Stimulated activated CD8-positive, alpha-beta memory T cell treated with anti-CD3 and anti-CD28 coated beads, Interleukin-15, amount 100 ng/mL, for 1 hour (primary cell): ENCODE measurements around the gene EYA4.

Experiments used
- DNase-seq: peaks from one replicate; pipeline ENCODE4 v3.0.0-alpha.2; 2020; ENCODE audit warnings: low read depth

The EYA4 gene

DNA sequence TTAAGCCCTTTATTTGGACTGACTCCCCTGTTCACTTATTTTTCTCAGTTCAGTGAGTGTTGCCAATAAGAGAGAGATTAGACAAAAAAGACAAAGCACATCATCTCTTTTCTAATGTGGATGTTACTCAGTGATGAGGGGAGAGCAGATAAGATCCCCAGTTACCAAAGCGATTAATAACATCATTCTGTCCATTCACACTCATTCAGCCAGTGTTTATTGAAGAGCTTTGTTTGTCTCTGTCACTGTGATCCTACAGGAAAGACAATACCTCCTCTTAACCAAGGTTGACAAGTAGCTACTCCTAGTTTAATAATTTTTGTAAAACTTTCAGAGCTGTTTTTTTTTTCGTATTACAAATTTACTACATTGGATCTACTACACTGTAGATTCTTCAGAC, 163.0 kb downstream of the EYA4 start:
- DNase-seq: no peak

DNA sequence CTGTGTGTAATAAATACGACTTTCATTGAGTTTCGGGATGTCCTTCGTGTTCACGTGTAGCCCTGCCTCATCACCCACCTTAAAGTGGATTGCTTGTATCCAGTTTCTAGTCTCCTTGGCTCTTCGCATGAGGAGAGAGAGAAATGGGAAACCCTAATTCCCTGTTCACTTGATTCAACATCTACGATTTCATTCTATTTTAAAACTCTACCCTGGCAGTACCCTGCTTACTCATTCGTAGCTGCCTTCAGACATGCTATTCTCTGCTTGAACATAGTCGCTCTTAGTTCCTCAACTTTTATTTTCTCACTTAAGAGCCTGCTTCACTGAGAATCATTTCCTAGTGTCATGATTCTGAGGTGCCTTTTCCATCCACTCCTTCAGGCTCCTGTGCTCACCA, 163.6 kb downstream of the EYA4 start:
- no peak for DNase-seq

DNA sequence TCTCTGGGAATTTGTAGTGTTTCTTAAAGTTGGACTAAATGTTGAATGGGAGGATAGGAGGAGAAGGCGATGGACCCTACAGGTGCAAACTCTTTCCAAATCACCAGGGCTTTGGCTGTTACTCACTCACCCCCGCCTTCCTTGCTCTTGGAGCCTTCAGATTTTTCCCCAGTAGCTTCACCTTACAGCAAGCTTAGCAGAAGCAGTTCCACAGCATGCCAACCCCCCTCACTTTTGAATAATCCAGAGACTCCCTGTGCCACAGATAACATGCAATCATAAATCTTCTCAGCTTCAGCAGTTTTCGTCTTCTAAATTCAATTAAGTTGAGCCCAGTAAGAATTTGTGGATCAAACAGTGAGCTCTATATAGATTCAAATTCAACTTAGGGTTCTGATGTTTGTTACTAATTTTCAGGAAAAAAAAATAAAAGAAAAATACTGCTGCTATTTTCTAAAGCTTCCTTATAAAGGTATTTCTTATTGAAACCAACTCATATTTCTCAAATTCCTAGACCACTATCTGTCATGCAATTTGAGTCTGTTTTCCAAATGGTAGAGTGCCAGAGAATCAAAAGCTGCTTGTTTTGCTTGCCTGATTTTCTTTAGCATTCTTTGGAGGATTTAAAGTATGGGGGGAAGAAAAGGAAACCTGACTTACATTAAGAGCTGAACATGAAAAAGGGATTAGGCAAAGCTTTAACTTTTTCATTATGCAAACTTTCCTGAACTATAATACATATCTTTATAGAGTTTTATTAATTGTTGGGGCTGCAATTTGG, 166.4 kb downstream of the EYA4 start:
- no peak for DNase-seq

DNA sequence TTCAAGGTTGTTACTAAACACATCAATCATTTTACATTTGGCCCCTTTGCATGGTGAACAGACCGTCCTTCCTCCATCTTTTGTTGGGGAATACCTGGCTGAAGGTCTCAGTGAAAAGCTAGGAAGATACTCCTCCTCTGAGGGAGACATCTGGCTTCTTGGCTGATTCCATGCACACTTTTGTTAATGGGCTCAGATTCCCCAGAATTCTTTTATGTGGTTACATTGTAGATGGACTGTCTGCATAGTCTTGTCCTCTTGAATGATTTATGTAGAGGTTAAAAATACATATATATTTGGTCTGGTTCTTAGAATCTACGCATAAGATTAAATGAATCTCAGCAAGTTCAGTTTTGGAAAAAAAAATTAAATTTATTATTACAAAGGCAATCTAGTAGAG, 167.0 kb downstream of the EYA4 start:
- no peak for DNase-seq

DNA sequence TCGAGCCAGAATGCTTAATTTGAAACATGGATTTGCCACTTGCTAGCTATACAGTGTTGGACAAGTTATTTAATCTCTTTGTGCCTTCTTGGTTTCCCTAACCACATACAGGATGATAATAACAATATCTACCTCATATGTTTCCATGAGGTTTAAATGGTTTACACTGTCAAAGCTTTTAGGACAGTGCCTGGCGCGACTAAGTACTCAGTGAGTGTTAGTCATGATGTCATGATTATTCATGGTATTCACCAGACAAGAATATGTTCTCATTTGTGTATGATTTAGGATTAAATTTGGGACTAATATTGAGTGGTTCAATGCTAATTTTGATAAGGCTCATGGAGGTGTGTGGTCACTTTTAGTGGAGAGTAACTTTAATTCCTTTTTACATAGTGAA, 167.4 kb downstream of the EYA4 start:
- no peak for DNase-seq

DNA sequence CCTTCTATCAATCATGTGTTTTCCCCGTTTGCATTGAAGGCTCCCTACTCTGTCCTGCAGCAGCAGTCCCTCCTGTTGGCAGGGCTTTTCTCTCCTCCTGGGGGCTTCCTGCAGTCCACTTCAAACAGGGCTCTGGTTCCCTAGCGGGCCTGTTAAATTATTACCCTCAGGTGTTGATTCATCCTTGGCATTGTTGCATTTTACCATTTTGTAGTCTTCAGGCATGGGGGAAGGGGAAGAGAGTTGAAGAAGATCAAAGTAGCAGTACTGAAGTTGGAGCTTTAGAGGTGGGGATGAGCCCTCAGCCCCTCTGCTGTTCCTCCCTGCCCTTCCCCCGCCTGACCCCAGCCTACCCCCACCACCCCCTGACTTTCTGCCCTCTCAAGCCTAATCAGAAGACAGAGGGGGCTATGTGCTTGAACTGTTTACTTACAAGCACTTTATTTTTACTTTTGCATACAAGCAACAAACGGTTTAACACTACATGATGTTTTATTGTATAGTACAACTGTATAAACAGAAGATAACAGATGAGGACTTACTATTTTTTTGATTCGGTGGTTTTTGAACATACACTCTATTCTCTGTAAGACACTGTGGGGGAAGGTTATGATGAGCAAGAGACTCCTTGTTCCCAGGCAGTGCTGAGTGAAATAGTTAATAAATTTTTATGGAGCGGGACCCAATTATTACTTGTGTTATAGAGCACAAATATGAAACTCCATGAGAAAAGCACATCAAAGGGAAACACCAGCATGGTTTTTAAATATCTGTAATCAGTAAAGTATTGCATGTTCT, 169.7 kb downstream of the EYA4 start:
- no peak for DNase-seq

DNA sequence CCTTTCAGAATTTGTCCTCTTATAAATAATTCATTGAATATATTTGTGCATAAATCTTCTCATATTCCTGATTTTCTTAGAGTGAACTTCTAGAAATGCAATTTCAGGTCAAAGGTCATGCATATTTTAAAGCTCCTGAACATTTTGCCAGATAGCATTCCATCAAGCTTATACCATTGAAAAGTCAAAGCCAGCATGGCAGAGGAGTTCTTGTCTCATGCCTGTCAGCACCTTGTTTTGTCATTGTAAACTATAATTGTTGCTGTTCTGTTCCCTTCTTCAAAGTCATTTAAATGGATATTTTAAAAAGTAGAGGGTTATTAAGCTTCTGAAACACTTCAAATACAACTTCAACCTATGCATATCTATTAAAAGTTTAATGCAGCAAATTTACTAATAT, 170.6 kb downstream of the EYA4 start:
- DNase-seq: no peak

DNA sequence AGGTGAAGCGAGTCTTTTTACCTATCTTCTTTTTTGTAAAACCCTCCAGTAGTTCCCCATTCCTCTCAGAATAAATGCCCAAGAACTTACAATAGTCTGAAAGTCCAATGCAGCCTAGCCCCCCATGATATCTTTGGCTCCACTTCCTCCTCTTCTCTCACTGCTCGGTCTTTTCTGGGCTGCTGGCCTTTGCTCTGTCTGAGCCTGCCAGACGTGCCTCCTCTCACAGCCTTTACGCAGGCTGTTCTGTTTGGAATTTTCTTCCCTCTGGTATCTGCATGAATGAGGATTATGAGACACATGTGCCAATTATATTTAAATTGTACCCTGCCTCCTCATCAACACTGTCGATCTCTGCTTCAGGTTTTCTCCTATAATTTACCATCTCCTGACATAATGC, 174.1 kb downstream of the EYA4 start:
- DNase-seq: no peak

DNA sequence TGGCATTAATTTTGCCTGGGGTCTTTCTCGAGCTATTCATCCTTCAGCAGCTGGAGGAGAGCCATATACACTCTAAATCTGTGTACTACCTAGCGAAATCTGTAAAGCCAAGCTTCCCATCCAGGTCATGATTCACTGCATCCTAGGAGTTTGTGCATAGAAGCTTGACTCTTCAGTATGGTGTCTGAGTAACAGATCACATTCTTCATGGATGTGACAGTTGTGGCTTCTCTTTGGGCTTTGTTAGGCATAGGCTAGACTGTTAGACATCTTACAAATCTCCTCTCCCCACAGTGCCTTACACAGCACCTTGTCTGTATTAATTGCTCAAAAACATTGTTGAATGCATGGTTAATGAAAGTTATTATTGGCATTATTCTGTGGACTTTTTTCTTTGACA, 177.0 kb downstream of the EYA4 start:
- DNase-seq: no peak

DNA sequence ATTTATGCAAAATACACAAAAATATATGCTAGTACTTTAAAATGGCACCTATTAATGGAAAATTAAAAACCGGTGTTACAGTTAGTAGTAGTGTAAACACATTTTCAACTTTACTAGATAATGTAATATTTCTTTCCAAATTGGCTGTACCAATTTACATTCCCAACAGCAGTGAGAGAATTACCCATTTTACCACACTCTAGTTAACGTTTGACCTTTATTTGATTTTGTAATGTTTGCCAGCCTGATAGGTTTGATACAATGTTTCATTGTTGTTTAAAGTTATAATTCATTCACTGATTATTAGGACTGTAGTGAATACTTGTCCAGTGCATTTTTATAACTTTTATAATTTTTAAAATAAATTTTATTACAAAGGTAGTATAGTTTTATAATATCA, 182.1 kb downstream of the EYA4 start:
- no peak for DNase-seq

DNA sequence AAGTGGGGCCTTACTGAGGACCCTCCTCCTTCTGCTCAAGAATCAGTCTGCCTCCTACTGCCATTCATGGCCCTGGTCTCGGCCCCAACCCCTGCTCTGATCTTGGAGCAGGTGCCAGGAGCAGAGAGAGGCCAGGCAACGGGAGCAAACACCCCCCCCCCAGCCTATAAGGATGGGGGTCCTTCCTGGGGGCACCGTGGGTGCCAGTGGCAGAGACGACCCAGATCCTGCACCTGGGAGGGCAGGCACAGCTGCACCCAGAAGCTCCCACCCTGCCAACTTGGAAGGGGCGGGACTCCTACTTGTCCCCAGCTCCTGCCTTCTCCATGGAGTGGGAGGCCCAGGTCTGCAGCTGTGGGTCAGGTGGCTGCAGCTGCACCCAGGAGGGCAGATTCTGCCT, 183.2 kb downstream of the EYA4 start:
- no peak for DNase-seq

DNA sequence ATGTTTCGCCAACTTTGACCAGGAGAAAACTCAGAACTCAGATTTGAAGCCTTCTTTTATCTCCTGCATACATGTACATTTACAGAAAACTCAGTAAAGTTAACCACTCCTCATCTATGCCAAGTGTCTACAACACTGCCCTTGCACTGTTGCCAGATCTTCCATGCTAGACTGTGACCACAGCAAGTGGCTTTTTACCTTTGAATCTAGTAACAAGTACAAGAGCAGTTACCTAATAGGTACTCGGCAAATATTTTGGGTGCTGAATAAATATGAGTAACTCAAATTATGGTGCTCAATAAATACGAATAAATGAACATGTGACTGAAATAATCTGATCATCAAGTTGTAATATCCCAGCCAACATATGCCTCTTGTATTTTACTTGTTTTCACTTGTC, 184.9 kb downstream of the EYA4 start:
- DNase-seq: no peak

DNA sequence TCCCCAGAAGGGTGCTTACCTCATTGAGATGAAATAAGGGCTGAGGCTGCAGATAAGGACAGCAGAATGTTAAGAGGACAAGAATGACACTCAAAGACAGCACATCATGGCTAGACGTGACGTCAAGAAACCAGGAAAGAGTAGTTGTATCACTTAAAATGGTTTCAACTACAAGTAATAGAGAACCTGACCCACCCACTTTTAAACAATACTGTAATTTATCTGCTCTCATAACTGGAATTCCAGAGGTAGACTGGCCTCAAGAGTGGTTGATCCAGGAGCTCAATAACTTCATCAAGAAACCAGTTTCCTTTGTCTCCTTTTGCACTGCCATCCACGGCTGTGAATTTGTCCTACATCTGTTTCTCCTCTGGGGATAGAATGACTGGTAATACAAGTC, 187.1 kb downstream of the EYA4 start:
- DNase-seq: no peak

DNA sequence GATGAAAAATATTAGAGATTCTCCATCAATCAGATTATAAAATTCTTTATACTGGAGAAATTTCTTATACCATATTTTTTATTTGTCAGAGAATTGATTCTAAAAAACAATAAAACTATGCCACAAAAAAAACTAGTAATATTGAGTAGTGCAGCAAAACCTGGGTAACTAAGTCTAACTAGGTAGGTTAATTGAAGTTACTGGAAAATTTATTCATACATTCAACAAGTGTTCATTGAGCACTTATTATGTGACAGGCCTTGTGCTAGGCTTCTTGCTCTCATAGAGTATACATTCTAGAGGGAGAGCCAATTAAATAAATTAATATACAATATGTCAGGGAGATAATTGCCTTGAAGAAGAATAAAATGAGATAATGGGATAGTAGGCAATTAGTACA, 189.4 kb downstream of the EYA4 start:
- no peak for DNase-seq

DNA sequence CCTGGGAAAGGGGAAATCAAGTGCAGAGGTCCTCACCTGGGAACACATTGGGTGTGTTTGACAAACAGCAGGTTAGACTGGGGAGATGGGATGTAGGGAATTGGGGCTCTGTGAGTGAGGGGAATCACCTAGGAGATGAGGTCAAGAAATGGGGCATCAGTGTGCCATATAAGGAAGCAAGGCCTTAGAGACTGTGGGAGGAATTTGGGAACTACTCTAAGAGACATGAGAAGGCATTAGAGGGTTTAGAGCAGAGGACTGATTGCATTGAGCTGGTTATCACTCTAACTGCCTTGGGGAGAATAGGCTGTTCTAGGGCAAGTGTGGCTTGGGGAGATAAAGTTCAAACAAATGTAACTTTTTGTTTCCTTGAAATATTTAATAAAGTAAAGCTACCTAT, 189.9 kb downstream of the EYA4 start:
- DNase-seq: no peak

DNA sequence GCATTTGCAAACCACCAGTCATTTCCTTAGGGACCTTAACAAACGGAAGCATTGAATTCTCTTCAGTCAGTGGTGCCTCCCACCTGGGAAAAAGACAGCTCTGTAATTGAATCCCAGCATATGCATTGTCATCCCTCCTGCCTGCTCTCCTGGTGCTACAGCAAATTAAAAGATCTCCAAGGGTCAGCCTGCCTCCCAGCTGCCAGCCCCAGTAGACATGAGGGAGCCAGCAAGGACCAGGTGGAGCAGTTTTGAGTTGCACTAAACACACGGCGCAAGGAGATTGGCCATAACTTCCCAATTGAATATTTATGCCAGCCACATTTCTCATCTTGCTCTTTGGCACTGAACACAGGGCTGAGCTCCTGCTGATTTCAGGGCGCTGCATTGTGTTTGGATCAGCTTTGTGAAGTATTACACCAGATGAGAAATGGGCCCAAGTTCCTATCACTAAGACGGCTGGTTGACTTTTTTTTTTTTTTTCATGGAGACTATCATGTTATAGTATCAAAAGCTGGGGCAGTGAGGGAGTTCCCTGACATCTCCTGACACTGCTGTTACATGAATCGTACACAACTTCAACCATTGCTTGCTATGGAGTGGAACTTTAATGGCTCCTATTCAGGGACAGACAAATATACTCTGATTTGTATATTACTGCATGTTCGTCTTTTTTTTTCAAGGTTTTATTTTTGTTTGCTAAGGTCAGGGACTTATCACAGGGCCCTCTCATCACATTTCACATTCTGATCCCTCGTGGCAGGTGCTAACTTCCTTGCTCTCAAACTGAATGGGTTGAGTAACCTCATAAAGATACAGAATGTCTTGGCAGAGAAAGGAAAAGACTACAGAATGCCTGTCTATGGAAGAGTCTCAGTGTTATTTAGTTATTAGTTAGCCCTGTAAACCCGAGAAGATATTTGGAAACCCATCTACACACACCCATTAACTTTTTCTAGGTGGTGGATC, 191.1 kb downstream of the EYA4 start:
- no peak for DNase-seq

DNA sequence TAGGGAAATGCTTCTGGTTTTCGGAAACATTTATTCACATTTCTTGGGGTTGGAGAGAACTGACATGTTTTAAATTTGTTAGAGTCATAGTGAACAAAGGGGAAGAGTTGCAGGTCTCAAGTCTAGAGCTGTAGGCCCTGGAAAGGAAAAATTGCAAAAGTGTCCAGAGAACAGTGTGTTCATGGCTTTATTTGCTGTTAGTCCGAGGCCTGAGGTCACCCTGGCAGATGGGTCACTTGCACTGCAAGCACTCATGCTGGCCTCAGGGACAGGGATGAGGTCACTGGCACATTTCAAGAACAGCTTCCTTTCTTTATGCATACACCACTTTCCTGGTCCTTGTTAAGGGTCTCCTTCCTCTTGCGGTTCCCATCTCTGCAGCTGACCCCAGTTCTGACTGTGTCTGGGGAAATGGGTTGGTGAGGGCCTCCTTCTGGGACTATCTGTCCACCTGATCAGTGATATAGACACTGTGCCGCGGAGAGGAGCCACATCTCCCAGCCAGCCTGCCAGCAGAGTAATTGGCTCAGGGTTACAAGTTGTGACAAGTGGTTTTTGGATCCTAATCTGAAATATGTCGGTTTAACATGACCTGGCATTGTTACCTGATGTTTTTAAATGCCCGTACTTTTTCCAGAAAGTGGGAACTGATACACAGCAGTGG, 194.0 kb downstream of the EYA4 start:
- no peak for DNase-seq

DNA sequence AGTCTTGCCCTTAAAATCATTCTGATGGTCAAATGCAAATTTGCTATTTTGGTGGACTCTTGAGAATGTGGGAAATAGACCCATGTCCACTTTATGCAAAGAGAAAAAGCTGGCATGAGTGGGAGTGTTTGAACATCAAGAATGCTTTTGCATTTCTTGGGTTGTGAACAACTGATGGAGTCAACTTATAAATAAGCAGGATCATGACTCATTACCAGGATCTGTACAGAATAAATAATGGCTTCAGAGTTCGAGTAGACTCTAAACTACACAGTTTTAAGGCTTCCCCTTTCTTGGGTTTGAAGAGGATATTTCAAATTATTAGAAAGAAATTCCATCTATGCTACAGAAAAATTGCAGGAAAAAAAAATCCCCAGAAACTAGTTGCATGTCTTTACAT, 195.5 kb downstream of the EYA4 start:
- no peak for DNase-seq

DNA sequence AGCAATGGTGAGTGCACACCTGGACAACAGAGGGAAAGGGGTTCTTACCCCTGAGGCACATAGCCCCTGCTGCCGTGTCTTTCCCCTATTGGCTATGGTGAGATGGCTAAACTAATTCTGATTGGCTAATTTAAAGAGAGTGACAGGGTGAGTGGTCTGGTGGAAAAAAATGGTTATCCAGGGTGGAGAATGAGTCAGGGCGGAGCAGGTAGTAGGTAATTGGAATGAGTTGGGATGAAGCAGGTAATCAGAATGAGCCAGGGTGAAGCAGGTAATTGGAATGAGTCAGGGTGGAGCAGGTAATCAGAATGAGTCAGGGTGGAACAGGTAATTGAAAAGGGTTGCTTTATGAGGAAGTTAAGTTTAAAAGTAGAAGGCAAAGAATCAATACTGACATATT, 200.3 kb downstream of the EYA4 start:
- DNase-seq: no peak

DNA sequence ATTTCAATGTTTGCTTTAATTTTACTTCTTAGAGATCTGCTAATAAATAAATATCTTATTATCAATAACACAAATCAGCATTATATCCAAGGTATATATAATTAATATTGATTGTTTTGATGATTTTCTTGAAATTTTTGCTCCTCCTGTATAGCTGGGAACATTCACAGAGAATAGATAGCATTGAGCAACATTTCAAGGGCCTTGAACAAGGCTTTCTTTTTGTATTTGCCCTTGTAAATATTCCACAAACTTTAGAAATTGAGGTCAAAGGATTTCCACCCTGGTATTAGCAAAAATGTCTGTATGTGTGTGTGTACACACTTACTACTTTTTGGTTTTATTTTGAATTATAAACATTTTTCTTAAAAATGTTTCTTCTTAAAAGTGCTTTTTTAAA, 205.6 kb downstream of the EYA4 start:
- DNase-seq: no peak

DNA sequence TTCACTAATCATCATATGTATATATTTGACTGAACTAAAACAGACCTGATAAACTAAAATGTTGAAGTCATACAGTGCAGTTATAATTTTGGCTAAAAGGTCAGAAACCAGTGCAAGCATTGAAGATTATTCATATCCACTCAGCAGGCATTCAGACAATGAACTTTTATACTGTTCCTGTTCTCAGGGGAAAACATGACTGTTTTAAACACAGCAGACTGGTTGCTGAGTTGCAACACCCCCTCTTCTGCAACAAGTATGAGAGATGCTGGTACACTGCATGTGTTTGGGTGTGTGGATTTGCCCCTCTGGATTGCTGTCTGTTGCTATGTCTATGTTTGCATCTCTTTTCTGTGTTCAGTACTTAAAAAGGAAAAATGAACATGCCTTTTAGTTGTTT, 206.8 kb downstream of the EYA4 start:
- no peak for DNase-seq

DNA sequence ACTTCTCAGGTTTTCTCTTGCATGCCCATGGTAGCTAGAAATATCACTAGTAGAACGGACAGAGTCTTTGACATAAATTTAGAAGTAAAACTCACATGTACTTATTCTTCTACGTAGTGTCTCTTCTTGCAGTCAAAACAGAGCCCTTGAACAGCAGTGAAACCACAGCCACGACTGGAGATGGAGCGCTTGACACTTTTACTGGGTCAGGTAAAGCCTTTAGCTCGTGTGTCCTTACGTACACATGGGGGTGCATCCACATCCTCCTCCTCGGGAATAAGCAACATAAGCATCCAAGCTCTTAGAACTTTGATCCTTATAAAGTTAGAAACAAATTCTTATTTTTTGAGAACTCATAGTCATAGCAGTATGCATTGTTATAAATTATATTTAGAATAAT, 215.3 kb downstream of the EYA4 start:
- no peak for DNase-seq
